HG02884 (cell line): Measurements from ENCODE around the gene BRK1.
"Not testable (repeated sequence)": the region's sequence is repeated elsewhere in the genome, so short reads cannot be mapped to it uniquely, and the experiment has no call there.

Experiments used
- ATAC-seq: cut with Tn5 transposase; IDR thresholded peaks from one replicate; pipeline ENCODE4 v1.9.1; 2021; ENCODE audit warnings: mild to moderate bottlenecking, moderate library complexity; ENCODE audit not compliant: unreplicated experiment

Gene BRK1

DNA sequence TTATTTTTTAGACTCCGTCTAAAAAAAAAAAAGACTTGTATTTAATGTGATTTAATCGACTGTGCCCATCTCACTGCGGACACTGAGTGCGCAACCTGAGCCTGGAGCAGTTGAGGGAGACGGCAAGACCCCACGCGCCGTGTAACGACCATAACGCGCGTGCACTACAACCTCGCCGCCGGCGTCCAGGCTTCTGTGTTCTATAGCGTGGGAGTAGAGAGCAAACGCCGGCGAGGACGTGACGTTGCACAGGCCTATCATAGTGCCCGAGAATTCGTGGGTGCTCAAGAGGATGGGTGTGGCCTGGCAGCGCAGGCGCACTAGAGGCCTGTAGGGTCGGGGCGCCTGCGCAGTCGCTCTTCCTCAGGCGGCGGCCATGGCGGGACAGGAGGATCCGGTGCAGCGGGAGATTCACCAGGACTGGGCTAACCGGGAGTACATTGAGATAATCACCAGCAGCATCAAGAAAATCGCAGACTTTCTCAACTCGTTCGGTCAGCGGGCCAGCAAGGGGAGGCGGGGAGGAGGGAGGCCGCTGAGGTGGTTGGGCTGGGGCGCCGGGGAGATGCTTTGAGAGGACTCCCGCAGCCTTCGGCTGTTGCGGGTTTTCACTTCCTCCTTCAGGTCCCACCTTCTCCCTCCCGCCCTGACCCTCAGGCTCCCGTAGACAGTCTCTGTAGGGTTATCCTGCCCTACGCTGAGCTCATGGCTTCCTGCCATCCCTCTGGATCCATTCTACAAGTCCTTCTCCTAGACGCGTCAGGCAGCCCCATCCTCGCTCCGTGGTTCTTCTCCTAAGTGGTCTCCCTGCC, at the start of gene BRK1:
Gene BRK1, plus strand, starts transcription at position 350 of the 812 bp plus-strand sequence. Its CDS starts 27 bp downstream, at position 377.
- ATAC-seq = peak; percentile 93

DNA sequence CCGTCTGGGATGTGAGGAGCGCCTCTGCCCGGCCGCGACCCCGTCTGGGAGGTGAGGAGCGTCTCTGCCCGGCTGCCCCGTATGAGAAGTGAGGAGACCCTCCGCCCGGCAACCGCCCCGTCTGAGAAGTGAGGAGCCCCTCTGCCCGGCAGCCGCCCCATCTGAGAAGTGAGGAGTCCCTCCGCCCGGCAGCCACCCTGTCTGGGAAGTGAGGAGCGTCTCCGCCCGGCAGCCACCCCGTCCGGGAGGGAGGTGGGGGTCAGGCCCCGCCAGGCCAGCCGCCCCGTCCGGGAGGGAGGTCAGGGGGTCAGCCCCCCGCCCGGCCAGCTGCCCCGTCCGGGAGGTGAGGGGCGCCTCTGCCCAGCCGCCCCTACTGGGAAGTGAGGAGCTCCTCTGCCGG, 45.4 kb upstream of the BRK1 start:
- ATAC-seq = not testable (repeated sequence)

DNA sequence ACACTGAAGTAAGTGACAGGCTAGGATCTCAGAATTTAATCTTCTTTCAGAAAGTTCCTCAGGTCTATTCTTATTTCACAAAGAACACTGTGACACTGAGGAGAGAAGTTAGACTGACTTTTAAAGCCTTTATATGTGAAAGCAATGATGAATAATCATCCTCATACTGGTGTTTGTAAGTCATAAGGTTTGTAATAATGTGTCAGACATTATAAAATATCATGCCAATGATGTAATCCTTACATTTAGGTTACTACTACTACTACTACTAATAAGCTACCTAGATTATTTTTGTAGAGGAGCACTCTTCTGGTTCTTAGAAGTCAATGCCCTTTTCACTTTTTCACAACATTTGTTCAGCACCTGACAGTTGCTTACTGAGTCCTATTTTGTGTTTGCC, 40.8 kb upstream of the BRK1 start:
- no peak for ATAC-seq

GRCh38 chr3:10081871-10082270, 33.6 kb upstream of the BRK1 start:
- ATAC-seq = no peak

DNA sequence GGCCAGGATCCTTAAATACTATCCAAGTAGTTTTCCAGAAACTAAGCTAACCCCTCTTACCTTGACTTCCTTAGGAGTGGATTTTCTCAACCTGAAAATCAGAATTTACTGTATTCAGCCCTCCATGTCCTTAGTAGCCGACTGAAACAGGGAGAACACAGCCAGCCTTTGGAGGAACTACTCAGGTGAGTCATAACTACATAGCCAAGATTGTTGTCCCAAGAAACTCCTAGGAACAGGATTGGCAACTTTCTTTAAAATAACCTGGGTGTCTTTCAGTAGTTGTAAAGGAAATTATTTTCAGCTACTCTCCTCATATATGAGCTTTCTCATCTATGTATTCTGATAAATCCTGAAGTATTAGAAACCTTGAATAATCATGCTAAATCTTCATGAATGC, 29.7 kb upstream of the BRK1 start:
- no peak for ATAC-seq

- no peak for ATAC-seq
Observed at GRCh38 chr3:10088256-10088655, 27.2 kb upstream of the BRK1 start.

GRCh38 chr3:10090179-10090578, 25.3 kb upstream of the BRK1 start:
- no peak for ATAC-seq

- ATAC-seq = not testable (repeated sequence)
Observed at GRCh38 chr3:10090774-10091173, 24.7 kb upstream of the BRK1 start.

- not testable (repeated sequence) for ATAC-seq
Observed at GRCh38 chr3:10091387-10091786, 24.1 kb upstream of the BRK1 start.

DNA sequence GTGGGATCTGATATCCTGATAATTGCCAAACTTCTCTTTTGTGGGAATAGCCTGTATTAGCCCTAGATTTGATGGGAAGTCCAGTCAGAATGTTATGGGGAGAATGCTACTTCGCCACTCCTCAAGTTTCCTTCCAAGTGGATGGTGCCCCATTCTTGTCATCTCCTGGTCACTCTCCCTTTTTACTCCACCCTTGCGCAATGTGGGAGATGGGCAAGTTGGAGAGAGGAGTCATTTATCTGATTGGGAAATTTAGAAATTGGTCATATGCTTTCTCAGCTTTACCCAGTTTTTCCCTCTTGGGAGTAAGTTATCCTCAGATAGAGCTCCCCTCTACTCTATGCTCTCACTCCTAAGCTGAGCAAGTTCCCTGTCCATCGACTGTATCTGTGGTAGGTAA, 21.8 kb upstream of the BRK1 start:
- no peak for ATAC-seq

GRCh38 chr3:10099041-10099440, 16.4 kb upstream of the BRK1 start:
- ATAC-seq = no peak

- no peak for ATAC-seq
Observed at GRCh38 chr3:10106919-10107318, 8.6 kb upstream of the BRK1 start.

GRCh38 chr3:10108091-10108490, 7.4 kb upstream of the BRK1 start, which contains the start of gene FANCD2OS:
TSS of gene FANCD2OS (minus strand) at chr3:10108255. CDS start at chr3:10104774, 3,481 bp downstream.
- no peak for ATAC-seq

DNA sequence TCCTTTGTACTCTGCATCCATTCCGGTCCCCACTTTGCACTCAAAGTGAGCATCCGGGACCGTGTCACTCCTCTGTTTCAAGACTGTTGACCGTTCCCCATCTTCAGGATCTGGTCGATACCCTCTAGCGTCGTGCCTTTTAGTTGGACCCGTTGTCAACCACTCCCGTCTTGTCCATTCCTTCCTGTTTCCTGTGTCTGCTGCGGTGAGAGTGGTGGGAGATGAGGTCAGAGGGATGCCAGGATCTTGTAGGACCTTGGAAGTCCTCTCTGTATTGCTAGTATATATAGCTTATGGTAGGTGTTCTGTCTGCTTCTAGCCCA, 624 bp downstream of the BRK1 start:
- ATAC-seq = no peak

DNA sequence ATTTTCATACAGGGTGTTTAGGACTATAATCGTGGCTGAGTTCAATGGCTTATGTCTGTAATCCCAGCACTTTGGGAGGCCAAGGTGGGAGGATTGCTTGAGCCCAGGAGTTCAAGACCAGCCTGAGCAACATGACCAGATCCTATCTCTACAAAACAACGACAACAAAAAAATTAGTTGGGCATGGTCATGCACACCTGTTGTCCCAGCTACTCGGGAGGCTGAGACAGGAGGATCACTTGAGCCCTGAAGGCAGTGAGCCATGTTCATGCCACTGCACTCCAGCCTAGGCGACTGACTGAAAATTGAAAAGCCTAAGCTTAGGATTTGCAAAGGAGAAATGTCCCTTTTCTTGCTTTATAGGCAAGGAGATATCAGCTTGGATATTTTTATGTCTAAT, 1.5 kb downstream of the BRK1 start:
- no peak for ATAC-seq

DNA sequence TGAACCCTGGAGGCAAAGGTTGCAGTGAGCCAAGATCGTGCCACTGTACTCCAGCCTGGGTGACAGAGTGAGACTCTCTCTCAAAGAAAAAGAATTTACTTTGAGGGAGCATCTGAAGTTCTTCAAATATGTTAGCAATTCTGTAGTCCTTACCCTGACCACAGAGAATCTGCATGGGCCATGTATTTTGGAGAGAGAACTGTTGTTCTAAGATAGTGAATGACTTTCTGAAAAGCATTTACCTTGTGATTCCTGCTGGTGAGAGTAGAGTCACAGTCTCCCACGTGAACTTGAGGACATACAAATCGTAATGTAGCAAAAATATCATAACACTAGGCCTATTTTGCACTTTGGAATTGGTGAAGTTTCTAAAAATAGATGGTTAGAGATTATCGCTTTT, 3.9 kb downstream of the BRK1 start:
- no peak for ATAC-seq

DNA sequence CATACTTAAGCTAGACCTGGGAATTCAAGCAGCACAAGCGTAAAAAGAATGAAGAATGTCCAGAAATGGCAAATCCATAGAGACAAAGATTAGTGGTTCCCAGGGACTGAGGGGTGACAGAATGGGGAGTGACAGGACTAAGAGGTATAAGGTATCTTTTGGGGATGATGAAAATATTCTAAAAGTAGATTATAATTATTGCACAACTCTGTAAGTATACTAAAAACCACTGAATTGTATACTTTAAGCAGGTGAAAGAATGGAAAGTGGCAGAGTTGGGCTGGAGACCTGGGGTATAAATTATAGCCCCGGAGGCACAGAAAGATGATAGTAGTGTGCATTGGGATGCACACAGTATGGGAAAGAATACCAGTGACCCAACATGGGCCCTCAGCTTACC, 5.6 kb downstream of the BRK1 start:
- no peak for ATAC-seq

- ATAC-seq = no peak
Observed at GRCh38 chr3:10122724-10123123, 7.2 kb downstream of the BRK1 start.

- not testable (repeated sequence) for ATAC-seq
Observed at GRCh38 chr3:10135872-10136271, 20.4 kb downstream of the BRK1 start.

- no peak for ATAC-seq
Observed at GRCh38 chr3:10136426-10137005, 21.0 kb downstream of the BRK1 start.

- no peak for ATAC-seq
Observed at GRCh38 chr3:10137178-10137577, 21.7 kb downstream of the BRK1 start.

- no peak for ATAC-seq
Observed at GRCh38 chr3:10140996-10141546, 25.6 kb downstream of the BRK1 start.
